Type B pancreatic cell (in vitro differentiated cells): ENCODE data around the gene STIM1. TPM values are rescaled to one million over a fixed set of nuclear protein-coding genes. Genes with fewer than 3 reads are reported as not detected.

Experiments
- DNase-seq: peaks from one replicate; pipeline ENCODE4 v3.0.0; 2021; ENCODE audit warnings: mixed read lengths; ENCODE audit not compliant: unreplicated experiment; ENCODE audit errors: extremely low spot score
- H3K27ac Mint-ChIP-seq: 2 replicates; pipeline ENCODE4 v1.8.0; 2021; ENCODE audit warnings: mild to moderate bottlenecking, mixed read lengths
- H3K27me3 Mint-ChIP-seq: 2 replicates; pipeline ENCODE4 v1.8.0; 2021; ENCODE audit warnings: mixed read lengths
- H3K36me3 Mint-ChIP-seq: 2 replicates; pipeline ENCODE4 v1.8.0; 2021; ENCODE audit warnings: mixed read lengths
- H3K4me1 Mint-ChIP-seq: one replicate; pipeline ENCODE4 v1.8.0; 2021; ENCODE audit warnings: mixed read lengths; ENCODE audit not compliant: unreplicated experiment
- H3K4me3 Mint-ChIP-seq: 2 replicates; pipeline ENCODE4 v1.8.0; 2021; ENCODE audit warnings: mild to moderate bottlenecking, mixed read lengths
- H3K9me3 Mint-ChIP-seq: 2 replicates; pipeline ENCODE4 v1.8.0; 2021; ENCODE audit warnings: mixed read lengths
- total RNA-seq: library from RNA; stranded (reverse); gene quantifications from 2 replicates; pipeline ENCODE4 v1.2.1, GENCODE V29; 2021; ENCODE audit warnings: low replicate concordance
- TF ChIP-seq, protein P1 (sequence below): fragments of 200-600 bp; sonication (generic); conservative IDR thresholded peaks from 2 replicates; pipeline ENCODE4 v1.5.0; 2021; ENCODE audit warnings: antibody characterized with exemption, mild to moderate bottlenecking

Gene STIM1
- total RNA-seq, 1 donor from 2014 or later: 38.9 TPM

DNA sequence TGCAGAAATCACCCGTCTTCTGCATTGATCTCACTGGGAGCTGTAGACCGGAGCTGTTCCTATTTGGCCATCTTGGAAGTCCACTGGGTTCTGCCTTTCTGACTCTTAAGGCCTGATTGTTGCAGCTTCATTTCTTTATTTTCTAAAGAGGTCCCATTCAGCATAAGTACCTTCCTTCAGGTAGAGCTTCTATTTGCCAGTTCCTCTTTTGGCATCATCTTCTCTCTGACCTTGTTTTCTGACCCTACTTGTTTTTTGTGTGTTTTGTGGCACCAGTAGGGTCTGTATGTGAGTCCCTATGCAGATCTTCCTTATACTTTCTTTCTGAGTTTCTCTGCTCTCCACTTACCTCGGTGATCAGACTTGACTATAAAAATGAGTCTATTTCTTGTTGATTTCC is 161.7 kb downstream of the STIM1 start:
- H3K9me3 Mint-ChIP-seq: peaks cover 15% of the 10 kb centered on the region
- DNase-seq: no peak
- no peak overlapping the region for H3K4me3 Mint-ChIP-seq
- H3K27me3 Mint-ChIP-seq: no peaks in the 10 kb centered on the region
- peak overlapping the region; percentile 67 for H3K27ac Mint-ChIP-seq
- TF ChIP-seq, protein P1, sequence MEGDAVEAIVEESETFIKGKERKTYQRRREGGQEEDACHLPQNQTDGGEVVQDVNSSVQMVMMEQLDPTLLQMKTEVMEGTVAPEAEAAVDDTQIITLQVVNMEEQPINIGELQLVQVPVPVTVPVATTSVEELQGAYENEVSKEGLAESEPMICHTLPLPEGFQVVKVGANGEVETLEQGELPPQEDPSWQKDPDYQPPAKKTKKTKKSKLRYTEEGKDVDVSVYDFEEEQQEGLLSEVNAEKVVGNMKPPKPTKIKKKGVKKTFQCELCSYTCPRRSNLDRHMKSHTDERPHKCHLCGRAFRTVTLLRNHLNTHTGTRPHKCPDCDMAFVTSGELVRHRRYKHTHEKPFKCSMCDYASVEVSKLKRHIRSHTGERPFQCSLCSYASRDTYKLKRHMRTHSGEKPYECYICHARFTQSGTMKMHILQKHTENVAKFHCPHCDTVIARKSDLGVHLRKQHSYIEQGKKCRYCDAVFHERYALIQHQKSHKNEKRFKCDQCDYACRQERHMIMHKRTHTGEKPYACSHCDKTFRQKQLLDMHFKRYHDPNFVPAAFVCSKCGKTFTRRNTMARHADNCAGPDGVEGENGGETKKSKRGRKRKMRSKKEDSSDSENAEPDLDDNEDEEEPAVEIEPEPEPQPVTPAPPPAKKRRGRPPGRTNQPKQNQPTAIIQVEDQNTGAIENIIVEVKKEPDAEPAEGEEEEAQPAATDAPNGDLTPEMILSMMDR: no peak
- peaks cover 10% of the 10 kb centered on the region for H3K36me3 Mint-ChIP-seq
- H3K4me1 Mint-ChIP-seq: peaks cover 5% of the 10 kb centered on the region

GRCh38 chr11:4018641-4019040 is 163.2 kb downstream of the STIM1 start:
- Mint-ChIP-seq H3K4me3 (peak overlapping the region; percentile 54), H3K9me3 (peaks cover 15% of the 10 kb centered on the region), H3K27ac (peak overlapping the region; percentile 88), H3K27me3 (no peaks in the 10 kb centered on the region), H3K4me1 (peaks cover 5% of the 10 kb centered on the region), H3K36me3 (peaks cover 11% of the 10 kb centered on the region)
- no peak for DNase-seq
- TF ChIP-seq, protein P1: no peak

- Mint-ChIP-seq H3K27ac (peak overlapping the region; percentile 90), H3K27me3 (no peaks in the 10 kb centered on the region)
These were observed 164.4 kb downstream of the STIM1 start for GRCh38 chr11:4019891-4020290.

DNA sequence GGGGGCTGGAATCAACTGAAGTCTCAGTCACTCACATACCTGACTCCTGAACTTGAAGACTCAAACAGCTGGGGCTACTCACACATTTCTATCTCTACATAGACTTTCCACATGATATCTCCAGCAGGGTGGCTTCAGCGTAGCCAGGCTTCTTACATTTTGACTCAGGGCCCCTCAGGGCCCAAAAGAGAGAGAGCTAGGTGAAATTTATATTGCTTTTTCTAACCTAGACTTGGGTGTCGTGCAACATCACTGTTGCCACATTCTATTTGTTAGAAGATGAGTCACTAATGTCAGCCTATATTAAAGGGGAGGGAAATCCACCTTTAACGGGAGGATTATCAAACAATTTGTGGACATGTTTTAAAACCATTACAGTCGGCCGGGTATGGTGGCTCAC is 167.2 kb downstream of the STIM1 start:
- no peak overlapping the region for H3K4me3 Mint-ChIP-seq
- no peaks in the 10 kb centered on the region for H3K27me3 Mint-ChIP-seq
- H3K27ac Mint-ChIP-seq: peak overlapping the region; percentile 42
- peaks cover 29% of the 10 kb centered on the region for H3K36me3 Mint-ChIP-seq
- H3K9me3 Mint-ChIP-seq: peaks cover 5% of the 10 kb centered on the region
- DNase-seq: no peak
- H3K4me1 Mint-ChIP-seq: peaks cover 5% of the 10 kb centered on the region
- TF ChIP-seq, protein P1: no peak

More at GRCh38 chr11:4019891-4020290, 164.4 kb downstream of the STIM1 start:
- DNase-seq: no peak
- peak overlapping the region; percentile 67 for H3K4me3 Mint-ChIP-seq
- peaks cover 5% of the 10 kb centered on the region for H3K4me1 Mint-ChIP-seq
- TF ChIP-seq, protein P1: no peak
- H3K36me3 Mint-ChIP-seq: peaks cover 21% of the 10 kb centered on the region
- peaks cover 15% of the 10 kb centered on the region for H3K9me3 Mint-ChIP-seq

DNA sequence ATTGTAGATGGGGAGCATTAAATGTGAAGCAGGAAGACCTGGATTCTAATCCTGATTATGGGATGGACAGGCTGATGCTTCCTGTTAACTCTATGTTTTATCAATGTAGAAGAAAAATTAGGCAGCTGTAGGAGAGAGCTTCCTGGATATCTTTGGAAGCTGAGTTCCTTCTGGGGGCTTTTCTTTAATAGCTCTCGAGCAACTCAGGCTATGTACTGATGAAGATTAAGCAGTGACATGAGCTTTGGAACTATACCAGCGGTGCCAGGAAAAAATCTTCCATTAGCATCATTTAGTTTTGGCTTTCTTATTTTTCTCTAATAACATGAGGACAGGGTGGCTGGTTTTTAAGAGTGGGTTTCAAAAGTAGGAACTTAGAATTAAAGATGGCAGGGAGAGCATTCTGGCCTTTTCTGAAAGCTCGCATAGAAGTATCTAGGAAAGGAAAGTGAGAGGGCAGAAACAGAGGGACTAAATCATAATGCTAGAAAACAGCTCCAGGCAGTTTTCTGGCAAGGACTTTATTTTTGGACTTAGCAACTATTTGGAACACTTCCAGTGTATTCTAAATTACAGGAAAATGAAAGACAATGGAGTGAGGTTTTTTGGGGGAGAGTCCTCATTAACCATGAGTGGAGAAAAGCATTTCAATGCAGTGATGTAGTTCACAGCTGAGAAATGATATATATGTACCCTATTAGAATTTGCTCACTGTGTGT is 169.9 kb downstream of the STIM1 start:
- Mint-ChIP-seq H3K27ac (peak overlapping the region; percentile 30), H3K4me3 (no peak overlapping the region), H3K36me3 (peaks cover 20% of the 10 kb centered on the region), H3K9me3 (no peaks in the 10 kb centered on the region), H3K27me3 (no peaks in the 10 kb centered on the region), H3K4me1 (no peaks in the 10 kb centered on the region)
- no peak for DNase-seq
- TF ChIP-seq, protein P1: no peak
